ENCODE results near the gene RTP3.

Gene RTP3

DNA sequence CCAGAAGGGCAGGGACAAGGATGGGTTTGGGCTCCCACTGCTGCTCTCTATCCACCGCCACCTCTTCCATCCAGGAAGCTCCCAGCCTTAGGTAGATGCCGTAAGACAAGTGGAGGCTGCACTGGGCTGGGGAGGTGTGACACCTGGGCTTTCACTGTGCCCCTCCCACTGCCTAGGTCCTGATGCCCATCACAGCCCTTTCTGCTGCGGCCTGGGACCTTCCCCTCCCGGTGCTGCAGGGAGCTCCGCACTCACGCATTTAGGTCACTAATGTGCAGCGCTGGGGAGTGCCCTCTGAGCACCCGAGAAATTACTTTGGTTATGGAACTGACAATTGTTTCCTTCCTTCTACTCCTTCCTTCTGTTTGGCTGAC is 33.9 kb upstream of the RTP3 start:
- TF ChIP-seq, protein P1, sequence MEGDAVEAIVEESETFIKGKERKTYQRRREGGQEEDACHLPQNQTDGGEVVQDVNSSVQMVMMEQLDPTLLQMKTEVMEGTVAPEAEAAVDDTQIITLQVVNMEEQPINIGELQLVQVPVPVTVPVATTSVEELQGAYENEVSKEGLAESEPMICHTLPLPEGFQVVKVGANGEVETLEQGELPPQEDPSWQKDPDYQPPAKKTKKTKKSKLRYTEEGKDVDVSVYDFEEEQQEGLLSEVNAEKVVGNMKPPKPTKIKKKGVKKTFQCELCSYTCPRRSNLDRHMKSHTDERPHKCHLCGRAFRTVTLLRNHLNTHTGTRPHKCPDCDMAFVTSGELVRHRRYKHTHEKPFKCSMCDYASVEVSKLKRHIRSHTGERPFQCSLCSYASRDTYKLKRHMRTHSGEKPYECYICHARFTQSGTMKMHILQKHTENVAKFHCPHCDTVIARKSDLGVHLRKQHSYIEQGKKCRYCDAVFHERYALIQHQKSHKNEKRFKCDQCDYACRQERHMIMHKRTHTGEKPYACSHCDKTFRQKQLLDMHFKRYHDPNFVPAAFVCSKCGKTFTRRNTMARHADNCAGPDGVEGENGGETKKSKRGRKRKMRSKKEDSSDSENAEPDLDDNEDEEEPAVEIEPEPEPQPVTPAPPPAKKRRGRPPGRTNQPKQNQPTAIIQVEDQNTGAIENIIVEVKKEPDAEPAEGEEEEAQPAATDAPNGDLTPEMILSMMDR (conservative IDR thresholded peaks at IDR 0.05; ENCODE audit: low read depth, low read length), result no peak
- H3K4me3 ChIP-seq (ENCODE audit: low read depth, low read length), result no peak overlapping the region
- no peak for DNase-seq (ENCODE audit: low read depth)

DNA sequence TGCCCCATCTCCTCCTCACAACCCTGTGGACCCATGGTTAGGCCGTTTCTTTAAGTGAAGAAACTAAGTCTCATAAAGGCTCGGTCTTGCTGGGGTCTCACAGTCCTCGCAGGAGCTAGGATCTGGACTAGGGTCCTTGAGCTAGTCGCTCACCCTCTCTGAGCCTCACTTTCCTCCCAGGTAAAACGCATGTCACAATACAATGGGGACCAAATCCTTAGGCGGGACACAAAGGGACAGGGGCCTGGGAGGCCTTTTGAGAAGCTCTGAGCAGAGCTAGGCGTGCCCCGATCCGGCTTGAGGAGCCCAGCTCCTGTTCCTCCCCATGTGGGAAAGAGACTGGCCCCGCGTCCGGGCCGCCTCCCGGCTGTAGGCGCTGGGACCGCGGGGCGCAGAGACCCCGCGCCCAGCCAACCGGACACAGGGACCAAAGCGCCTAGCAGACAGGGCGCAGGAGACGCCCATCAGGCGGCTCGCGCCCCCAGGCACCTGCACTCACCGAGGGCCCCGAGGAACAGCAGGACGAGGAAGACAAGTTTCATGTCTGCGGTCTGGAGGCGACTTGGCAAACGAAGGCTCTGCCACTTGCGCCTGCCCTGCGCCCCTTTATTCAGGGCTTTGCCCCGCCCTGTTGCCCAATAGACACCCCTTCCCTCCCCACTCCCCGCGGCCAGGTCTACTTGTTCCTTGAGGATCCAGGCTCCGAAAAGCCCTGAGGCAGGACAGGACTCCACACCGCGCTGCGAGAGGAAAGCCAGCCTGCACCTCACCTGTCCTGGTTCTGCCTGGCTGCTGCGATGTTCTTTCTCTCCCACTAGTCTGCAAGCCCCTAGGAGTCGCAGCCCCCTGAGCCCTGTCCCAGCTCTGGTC is 33.2 kb upstream of the RTP3 start, which contains the start of gene LTF:
TSS of gene LTF (minus strand) at position 580 of the 870 bp plus-strand sequence. CDS start at position 542, 38 bp downstream.
- TF ChIP-seq, protein P1 (conservative IDR thresholded peaks at IDR 0.05; ENCODE audit: low read depth, low read length), result no peak
- H3K4me3 ChIP-seq (ENCODE audit: low read depth, low read length), result no peak within 1 kb of the TSS
- no peak for DNase-seq (ENCODE audit: low read depth)

- DNase-seq (ENCODE audit: low read depth), result no peak
Measured at GRCh38 chr3:46465196-46465520, 32.6 kb upstream of the RTP3 start.

GRCh38 chr3:46466273-46466672 is 31.5 kb upstream of the RTP3 start:
- DNase-seq (ENCODE audit: low read depth), result no peak
- TF ChIP-seq, protein P1 (conservative IDR thresholded peaks at IDR 0.05; ENCODE audit: low read depth, low read length), result no peak
- no peak overlapping the region for H3K4me3 ChIP-seq (ENCODE audit: low read depth, low read length)

More at GRCh38 chr3:46465196-46465520, 32.6 kb upstream of the RTP3 start:
- H3K4me3 ChIP-seq (ENCODE audit: low read depth, low read length), result no peak overlapping the region
- TF ChIP-seq, protein P1 (conservative IDR thresholded peaks at IDR 0.05; ENCODE audit: low read depth, low read length), result no peak

- TF ChIP-seq, protein P1 (conservative IDR thresholded peaks at IDR 0.05; ENCODE audit: low read depth, low read length), result no peak
Measured at GRCh38 chr3:46466871-46467403, 30.8 kb upstream of the RTP3 start.

DNA sequence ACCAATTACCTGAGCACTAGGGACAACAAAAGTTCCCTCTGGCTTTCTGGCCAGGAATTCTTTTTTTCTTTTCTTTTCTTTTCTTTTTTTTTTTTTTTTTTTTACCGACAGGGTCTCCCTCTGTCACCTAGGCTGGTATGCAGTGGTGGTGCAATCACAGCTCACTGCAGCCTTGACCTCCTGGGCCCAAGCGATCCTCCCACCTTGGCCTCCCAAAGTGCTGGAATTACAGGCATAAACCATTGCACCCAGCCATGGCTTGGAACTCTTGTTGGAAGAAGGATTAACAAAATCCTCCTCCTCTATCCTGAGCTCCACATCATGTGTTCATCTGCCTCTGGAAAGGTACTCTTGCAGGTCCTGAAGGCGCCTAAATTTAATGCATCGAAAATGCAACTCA is 30.2 kb upstream of the RTP3 start:
- no peak overlapping the region for H3K4me3 ChIP-seq (ENCODE audit: low read depth, low read length)
- DNase-seq (ENCODE audit: low read depth), result no peak
- TF ChIP-seq, protein P1 (conservative IDR thresholded peaks at IDR 0.05; ENCODE audit: low read depth, low read length), result no peak

More at GRCh38 chr3:46466871-46467403, 30.8 kb upstream of the RTP3 start:
- no peak for DNase-seq (ENCODE audit: low read depth)
- no peak overlapping the region for H3K4me3 ChIP-seq (ENCODE audit: low read depth, low read length)
